Measurements from ENCODE around the gene VAV2. TPM values are rescaled to one million over a fixed set of nuclear protein-coding genes. Genes with fewer than 3 reads are reported as not detected.

VAV2 gene
- total and polyA plus RNA-seq, 9 of the 15 experiments (the other 6 are each of a cell fraction or from before 2014, with no cell fraction given) = 0.01 to 2.7 (median 1.0) TPM; not detected in 1

DNA sequence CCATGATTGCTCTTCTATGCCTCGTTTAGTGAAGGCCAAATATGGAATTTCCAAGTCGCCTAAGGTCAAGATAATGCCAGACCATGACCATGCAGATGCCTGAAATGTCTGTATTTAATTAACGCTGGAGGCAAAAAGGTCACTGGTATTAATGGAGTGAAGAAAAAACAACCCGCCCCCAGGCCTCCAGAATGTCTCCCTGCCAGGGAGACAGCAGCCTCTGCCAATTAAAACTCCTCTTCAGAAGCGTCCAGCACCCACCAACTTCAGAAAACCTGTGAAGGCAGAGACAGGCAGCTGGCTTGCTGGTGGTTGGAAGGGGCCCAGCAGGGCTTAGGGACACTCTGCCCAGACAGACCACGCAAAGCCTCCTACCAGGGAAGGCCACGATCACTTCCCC lies 94.4 kb downstream of the VAV2 start (continued):
- TF ChIP-seq REST (IDR thresholded peaks at IDR 0.05; ENCODE audit: borderline replicate concordance) = no peak
- no peak for TF ChIP-seq REST (CRISPR knock-in tag; IDR thresholded peaks at IDR 0.05; ENCODE audit: low read depth)
- no peak for TF ChIP-seq CUX1 (CRISPR knock-in tag; IDR thresholded peaks at IDR 0.05)
- TF ChIP-seq, protein P1, sequence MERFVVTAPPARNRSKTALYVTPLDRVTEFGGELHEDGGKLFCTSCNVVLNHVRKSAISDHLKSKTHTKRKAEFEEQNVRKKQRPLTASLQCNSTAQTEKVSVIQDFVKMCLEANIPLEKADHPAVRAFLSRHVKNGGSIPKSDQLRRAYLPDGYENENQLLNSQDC (CRISPR knock-in tag; IDR thresholded peaks at IDR 0.05) = no peak
- TF ChIP-seq, protein P2, sequence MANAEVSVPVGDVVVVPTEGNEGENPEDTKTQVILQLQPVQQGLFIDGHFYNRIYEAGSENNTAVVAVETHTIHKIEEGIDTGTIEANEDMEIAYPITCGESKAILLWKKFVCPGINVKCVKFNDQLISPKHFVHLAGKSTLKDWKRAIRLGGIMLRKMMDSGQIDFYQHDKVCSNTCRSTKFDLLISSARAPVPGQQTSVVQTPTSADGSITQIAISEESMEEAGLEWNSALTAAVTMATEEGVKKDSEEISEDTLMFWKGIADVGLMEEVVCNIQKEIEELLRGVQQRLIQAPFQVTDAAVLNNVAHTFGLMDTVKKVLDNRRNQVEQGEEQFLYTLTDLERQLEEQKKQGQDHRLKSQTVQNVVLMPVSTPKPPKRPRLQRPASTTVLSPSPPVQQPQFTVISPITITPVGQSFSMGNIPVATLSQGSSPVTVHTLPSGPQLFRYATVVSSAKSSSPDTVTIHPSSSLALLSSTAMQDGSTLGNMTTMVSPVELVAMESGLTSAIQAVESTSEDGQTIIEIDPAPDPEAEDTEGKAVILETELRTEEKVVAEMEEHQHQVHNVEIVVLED (CRISPR knock-in tag; IDR thresholded peaks at IDR 0.05) = no peak
- no peak for TF ChIP-seq POLR2B (IDR thresholded peaks at IDR 0.05; ENCODE audit: low read depth, partially characterized antibody)
- TF ChIP-seq ARID2 (IDR thresholded peaks at IDR 0.05) = no peak
- no peak for TF ChIP-seq CBFB (CRISPR knock-in tag; IDR thresholded peaks at IDR 0.05)
- no peak for TF ChIP-seq ZNF274 (IDR thresholded peaks at IDR 0.05; ENCODE audit: borderline replicate concordance, low read depth, low read length)
- TF ChIP-seq, protein P3, sequence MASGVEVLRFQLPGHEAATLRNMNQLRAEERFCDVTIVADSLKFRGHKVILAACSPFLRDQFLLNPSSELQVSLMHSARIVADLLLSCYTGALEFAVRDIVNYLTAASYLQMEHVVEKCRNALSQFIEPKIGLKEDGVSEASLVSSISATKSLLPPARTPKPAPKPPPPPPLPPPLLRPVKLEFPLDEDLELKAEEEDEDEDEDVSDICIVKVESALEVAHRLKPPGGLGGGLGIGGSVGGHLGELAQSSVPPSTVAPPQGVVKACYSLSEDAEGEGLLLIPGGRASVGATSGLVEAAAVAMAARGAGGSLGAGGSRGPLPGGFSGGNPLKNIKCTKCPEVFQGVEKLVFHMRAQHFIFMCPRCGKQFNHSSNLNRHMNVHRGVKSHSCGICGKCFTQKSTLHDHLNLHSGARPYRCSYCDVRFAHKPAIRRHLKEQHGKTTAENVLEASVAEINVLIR (CRISPR knock-in tag; IDR thresholded peaks at IDR 0.05) = no peak

Measured in K562 (cell line).